Fibroblast of lung (primary cell): ENCODE data around the gene ACKR2.

Experiments used
- CTCF ChIP-seq, 2 donors: IDR thresholded peaks in 1 of 2; conservative IDR thresholded peaks in 1 of 2; 1 replicate in 1 of 2; 2 replicates in 1 of 2; pipeline ENCODE4 v1.5.1; 2011 to 2012; ENCODE audit warnings: low read length in 2 of 2, control low read depth in 1 of 2, inconsistent platforms in 1 of 2, low read depth in 1 of 2, mild to moderate bottlenecking in 1 of 2
- EZH2 ChIP-seq: IDR thresholded peaks from 2 replicates; pipeline ENCODE4 v1.5.1; 2012; ENCODE audit warnings: low read length, control low read depth, mild to moderate bottlenecking; ENCODE audit errors: missing control alignments

DNA sequence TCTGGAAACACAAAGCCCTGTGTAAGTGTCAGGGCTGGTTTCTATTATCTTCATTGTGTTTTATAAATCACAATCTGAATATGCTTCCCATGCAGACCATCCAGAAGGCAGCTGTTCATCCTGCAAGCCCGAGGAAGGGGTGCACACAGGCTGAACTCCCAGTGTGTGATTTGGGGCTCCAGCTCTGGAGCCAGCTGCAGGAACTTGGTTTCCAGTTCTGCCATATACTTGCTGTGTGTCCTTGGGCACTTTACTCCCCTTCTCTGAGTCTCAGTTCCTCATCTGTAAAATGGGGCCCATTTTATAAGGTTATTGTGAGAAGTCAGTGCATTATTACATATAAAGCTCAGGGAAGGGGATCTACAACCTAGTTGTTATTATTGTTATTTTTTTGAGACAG, 43.8 kb downstream of the ACKR2 start:
- TF ChIP-seq CTCF (conservative IDR thresholded peaks at IDR 0.05 in 1 of 2, IDR thresholded peaks at IDR 0.05 in 1 of 2; ENCODE audit: low read depth in 1 of 2, low read length in 2 of 2): no peak
- TF ChIP-seq EZH2: no peak
